ENCODE measurements around the gene MAP3K1.
"Not testable (repeated sequence)": the region's sequence is repeated elsewhere in the genome, so short reads cannot be mapped to it uniquely, and the experiment has no call there.

Gene MAP3K1

DNA sequence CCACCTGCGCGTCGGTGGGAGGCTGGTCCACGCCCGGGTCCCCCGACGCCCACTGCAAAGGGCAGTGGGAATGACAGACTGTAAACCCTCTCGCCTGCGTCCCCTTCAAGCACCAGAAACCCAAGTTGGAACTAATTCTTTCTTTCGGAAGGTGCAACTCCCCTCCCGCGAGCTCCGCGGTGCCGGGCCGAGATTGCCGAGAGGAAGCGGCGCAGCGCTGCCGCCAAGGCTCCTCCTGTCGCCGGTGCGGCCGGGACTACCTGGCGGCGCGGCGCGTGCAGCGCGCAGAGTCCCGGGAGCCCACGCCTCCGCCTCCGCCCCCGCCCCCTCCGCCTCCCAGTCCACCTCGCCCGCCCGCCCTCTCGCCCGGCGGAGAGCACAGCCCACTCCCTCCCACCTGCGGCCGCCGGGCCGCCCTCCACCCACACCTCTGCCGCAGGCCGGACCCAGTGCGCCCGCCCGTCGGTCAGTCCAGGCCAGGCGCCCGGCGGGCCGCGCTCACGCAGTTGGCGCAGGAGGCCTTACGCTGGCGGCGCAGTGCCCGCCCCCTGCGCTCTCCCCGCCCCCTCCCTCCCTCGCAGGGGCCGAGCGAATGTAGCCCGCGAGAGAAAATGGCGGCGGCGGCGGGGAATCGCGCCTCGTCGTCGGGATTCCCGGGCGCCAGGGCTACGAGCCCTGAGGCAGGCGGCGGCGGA is at the start of gene MAP3K1:
Gene MAP3K1, plus strand, starts transcription at position 587 of the 695 bp plus-strand sequence. Its CDS starts 25 bp downstream, at position 612.
- DNase-seq = peak; percentile 96

DNA sequence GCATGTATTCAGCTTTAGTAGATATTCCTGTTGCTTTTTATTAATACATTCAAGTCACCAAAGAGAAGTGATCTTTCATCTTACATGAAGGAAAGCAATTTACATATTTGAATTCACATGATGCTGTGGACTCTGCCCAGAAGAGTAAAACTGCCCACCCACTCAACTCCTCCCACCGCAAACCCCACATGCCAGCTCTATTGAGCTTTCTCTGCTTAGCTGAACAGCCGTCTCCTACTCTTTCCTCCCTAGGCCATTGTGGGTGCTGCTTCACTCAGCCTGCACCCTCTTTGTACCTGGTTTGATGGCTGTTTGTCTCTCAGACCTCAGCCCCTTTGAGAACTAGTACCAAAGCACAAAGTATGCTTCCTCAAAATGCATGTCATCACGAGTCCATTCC is 48.4 kb upstream of the MAP3K1 start:
- DNase-seq = no peak

DNA sequence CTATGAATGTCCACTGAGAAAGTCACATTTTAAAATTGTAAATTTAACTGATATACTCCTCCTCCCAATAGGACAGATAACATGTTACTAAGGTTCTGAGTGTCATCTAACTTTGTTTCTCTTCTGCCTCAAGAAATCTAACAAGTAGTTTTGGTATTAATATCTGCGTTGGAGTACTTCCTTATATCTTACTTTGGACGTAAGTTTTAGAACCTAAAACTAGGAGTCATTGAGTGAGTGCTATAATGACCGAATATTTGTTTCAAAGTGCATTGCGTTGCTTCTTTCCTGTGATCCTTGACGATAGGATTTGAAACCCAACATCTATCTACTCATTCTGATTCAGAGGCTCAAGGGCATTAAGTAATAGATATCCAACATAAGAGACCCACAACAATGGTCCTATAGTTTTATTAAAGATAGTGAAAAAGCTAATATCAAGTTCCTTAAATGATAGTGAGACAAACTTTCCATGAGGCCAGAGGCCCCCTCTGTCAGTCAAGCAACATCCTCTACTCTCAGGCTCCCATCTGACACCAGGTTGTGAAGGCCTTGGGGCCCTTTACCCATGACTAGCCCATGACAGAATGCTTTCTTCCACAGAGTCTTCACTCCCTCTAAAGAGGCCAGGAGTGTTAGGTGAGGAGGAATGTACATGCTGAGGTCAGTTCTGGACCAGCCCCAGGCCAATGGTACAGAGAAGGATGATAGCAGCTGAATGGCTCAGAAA is 45.3 kb upstream of the MAP3K1 start:
- DNase-seq = no peak

DNA sequence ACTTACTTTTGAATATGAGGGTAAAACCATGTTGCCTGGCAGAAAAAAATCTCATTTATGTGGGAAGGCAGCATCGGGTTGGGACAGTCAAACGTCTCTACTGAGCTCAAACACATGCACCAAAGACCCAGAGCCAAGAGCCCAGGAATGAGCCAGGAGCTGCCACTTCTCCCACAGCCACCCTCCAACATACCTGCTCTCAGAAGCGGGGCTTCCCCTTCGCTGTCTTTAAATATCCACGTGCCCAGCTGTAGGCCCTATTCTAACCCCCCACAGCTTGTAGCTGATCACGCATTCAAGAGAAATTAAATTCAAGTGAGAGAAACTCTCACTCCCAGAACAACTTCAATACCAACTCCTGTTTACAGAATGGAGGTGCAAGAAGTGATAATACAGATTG is 42.6 kb upstream of the MAP3K1 start:
- no peak for DNase-seq

DNA sequence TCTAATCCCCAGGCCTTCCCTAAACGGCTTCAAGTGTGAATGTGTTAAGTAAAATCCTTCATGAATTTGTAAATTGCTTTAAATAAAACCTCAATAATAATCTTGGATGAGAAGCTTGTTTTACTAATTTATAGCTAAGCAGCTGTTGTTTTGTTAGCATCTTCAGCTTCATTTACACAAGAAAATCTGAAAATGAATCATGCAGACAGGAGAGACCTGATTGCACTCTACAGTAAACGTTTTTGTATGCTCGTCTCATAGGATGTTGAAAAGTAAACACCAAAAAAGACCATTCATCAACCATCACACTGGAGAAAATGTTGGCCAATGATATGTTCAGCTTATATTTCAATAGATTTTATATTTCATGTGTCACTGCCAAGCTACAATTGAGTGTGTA is 40.4 kb upstream of the MAP3K1 start:
- DNase-seq = no peak

DNA sequence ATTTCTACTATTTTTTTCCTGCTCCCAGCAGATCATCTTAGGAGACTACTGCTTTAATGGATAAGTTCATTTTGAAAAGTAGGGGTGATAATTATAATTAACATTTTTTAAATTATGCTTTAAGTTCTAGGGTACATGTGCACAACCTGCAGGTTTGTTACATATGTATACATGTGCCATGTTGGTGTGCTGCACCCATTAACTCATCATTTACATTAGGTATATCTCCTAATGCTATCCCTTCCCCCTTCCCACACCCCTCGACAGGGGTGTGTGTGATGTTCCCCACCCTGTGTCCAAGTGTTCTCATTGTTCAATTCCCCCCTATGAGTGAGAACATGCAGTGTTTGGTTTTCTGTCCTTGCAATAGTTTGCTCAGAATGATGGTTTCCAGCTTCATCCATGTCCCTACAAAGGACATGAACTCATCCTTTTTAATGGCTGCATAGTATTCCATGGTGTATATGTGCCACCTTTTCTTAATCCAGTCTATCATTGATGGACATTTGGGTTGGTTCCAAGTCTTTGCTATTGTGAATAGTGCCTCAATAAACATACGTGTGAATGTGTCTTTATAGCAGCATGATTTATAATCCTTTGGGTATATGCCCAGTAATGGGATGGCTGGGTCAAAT is 39.0 kb upstream of the MAP3K1 start:
- DNase-seq = not testable (repeated sequence)

DNA sequence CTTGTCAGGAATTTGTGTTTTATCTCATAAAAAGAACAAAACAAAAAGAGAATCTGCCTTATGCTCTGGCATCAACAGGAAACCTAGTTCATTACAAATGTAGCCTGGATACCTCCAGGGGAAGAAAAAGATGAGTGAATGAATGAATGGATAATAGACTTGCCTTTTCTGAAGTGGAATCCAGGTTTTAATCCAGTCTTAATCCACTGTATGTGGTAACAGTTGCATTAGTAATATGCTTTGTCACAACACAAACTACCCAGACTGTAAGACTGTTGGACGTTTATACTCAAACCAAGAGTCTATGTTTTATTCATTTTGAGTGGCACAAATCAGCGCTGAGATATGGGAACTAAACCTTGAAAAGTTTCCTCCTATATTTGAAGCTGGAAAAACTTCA is 32.1 kb upstream of the MAP3K1 start:
- no peak for DNase-seq

DNA sequence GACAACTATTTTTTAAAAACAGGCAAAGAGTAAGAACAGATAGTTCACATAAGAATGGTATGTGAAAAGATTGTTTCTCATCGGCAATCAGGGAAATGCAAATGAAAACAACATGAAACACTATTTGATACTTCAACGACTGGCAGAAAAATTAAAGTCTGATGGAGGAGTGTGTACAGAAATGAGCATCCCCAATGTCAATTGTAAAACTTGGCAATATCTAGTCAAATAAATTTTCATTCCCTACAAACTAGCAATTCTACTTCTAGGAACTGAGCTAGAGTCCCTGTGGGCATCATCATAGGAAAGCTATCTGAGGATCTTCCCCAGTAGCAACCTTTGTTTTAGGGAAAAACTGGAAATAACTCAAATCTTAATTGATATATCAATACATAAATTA is 29.0 kb upstream of the MAP3K1 start:
- DNase-seq = no peak

DNA sequence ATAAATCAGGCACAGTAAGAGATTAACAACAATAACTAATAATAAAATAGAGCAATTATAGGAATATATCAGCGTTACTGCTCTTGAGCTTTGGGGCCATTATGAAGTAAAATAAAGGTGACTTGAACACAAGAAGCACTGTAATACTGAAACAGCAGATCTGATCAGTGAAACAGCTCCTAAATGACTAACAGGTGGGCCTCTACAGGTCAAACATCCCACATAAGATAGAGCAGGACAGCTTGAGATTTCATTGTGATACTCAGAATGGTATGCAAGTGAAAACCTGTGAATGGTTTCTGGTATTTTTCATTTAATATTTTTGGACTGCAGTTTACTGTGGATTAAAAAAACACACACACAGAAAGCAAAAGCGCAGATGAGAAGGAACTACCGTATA is 24.0 kb upstream of the MAP3K1 start:
- no peak for DNase-seq

DNA sequence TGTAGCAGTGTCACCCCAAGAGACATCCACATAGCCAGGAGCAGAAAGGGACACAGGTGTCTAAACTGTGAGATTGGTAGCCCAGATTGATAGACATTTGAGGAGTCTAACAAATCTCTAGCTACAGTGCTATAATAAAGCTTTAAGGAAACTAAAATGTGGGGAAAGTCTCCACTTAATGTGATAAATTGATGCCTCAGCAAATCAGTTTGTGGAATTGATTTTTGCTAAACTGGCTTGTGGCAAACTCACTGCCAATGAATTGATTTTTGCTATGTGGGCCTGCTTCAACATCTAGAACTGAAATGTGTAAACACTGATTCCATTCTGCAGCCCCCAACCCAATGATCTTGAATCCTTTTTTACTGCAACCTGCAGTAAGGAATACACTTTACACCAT is 16.8 kb upstream of the MAP3K1 start:
- DNase-seq = no peak

DNA sequence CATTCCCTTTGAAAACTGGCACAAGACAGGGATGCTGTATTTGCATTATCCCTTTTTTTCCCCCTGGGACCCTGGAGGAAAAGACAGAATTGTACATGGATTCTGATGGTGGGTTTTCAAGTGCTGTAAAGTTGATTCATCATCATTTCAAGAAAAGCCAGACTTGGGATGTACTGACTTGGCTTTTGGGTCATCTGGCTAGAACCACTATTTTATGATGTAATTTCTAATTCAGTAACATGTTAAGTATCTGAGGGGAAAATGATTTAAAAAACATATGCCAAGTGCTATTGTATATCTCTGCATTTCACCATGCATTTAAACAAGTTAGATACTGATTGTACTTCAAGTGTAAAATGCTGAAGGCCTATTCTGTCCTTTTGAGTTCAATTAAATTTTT is 15.2 kb upstream of the MAP3K1 start:
- no peak for DNase-seq

DNA sequence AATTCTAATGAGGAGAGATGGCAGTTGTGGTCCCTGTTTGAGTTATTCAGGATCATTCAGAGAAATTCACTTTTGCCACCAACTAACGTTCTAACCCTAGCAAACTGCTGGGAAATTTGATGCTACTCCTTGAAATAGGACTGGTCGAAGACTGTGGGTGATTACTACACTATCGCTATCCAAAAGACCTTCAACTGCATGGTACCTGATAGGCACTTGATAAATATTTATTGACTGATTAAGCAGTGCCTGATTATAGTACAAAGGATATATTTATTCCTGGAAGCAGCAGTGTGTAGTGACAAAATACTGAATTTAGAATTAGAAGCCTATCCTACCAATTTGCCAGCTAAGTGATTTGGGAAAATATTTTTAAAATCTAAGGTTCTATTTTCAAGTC is 14.1 kb upstream of the MAP3K1 start:
- DNase-seq = no peak

DNA sequence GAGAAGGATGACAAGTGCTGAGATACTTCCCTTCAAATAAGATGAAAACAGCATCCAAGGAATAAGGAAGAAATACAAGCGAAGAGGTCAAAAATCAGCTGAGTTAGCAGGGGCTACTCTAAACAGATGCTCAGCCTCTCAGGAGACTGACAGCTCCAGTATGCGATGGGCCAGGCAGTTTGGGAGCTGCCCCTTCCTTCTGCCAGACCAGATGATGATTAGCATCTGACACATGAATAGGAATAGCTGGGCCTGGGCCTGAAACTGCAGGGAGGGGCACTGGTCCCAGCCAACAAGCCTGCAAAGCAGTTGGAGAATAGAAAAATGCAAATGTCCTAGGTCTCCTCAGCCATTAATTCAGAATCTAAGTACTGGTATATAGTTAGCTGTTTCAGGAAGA is 13.1 kb upstream of the MAP3K1 start:
- DNase-seq = no peak

DNA sequence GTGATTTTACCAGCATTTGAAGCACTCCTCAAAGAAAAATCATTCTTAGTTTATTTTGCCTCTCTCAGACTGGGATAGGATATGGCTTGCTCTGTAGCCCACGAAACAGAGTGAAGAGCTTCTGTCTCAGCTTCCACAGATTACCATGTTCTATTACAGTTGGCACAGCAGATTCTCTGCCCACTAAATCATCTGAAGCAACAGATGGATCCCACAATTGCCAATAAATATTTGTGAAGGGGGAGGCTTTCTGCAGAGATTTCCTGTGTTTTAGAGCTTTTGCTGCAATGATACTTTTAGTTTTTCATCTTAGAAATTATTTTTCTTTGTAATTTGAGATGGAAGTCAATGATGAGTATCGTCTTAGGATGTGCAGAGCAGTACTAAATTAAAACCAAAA is 12.3 kb upstream of the MAP3K1 start:
- DNase-seq = no peak

DNA sequence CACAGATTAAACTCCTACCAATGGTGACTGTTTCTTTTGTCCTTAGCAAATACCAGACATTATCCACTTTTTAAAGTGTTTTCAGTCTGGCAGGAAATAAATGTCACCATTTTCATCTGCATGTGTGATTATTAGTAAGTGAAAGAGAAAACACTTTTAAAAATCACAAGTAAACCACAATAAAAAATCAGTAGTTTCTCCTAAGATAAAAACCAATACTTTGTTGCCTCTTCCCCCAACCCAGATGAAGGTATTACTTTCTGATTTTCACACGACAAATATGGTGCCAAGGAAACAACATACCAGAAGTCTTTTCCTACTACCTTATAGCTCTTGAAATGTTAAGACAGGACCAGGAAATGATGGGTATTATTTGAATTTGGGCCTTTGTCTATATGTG is 11.5 kb upstream of the MAP3K1 start:
- DNase-seq = no peak

DNA sequence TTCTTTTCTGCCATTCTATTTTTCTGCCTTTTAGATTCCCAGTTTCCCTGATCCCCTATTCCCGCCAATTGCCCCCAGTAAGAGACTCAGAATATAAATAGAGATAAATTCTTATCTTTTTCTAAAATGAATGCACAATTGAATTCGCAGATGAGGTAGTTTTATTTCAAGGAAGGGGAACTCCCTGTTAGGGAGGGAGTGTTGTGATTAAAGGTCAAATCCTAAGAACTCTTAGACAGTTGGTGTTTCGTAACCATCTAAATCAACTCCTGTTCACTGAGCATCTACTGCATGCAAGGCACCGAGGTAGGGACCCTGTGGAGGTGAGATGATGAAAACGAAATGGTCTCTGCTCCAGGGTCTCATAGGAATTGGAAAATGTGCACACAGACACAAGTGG is 7.7 kb upstream of the MAP3K1 start:
- no peak for DNase-seq

DNA sequence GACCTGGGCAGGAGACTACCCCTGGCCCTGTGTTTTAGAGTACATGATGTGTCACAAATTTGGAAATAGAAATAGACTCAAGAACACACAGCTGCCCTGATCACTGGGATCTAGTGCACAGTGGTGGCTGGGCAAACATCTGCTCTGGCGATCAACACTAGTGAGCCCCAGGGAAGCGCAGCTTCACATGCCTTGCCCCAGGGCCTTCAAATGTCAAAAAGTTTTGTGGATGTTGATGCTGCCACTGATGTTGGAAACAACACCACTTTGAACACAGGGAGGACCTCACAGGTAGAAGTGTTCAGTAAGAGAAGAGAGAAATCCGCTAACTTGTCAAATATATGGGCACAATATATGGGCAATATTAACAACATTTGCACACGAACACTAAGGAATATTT is 7.1 kb upstream of the MAP3K1 start:
- DNase-seq = no peak

DNA sequence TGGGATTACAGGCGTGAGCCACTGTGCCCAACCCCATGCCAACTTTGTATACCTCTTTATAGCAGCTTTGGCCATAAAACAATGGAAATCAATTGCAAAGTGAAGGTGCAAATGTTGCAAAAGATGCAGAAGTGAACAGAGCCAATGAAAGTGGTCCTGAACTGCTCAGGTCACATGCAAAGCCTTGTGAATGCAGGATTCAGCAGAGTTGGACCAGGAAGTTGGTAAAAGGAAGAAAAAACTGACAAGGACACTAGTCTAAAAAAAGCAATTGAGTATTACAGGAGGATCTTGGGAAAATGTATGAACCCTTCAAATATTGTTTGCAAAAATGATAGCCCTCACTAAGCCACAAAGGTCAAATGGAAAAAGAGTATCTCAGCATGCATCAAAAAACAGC is 4.5 kb upstream of the MAP3K1 start:
- DNase-seq = no peak

DNA sequence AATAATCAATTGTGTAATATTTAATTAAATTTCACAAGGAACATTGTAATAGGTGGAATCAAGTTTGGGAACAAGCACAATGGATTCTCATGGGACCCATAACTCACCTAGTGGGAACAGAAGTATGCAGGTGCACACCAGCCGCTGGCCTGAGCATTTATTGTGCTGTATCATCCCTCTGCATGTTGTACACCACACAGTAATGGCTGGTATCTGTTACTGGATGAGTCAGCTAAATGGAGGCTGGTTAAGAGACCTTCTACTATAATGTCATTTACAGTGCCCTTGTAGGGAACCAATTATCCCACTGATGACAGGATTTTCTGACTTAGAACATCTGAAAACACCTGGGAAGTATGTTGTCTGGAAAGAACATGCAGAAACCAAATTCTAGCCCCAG is 3.2 kb upstream of the MAP3K1 start:
- DNase-seq = peak; percentile 78

DNA sequence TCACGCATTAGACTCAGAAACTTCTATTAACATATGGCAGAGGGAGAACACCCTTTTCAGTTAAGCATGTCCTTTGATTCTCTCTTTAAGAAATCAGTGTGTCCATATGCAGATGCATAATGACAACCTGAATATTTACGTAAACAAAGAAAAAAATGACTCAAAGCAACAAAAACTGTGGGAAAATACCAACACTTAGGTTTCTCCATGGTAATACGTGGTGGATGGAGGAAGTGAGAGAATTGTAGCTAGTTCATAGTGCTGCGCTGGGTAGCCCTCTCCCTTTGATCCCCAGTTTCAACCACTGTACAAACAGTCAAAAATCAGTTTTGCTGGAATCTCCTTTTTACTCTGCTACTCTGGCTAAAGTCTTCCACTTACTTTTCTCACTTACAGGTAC is 2.0 kb upstream of the MAP3K1 start:
- DNase-seq = no peak

DNA sequence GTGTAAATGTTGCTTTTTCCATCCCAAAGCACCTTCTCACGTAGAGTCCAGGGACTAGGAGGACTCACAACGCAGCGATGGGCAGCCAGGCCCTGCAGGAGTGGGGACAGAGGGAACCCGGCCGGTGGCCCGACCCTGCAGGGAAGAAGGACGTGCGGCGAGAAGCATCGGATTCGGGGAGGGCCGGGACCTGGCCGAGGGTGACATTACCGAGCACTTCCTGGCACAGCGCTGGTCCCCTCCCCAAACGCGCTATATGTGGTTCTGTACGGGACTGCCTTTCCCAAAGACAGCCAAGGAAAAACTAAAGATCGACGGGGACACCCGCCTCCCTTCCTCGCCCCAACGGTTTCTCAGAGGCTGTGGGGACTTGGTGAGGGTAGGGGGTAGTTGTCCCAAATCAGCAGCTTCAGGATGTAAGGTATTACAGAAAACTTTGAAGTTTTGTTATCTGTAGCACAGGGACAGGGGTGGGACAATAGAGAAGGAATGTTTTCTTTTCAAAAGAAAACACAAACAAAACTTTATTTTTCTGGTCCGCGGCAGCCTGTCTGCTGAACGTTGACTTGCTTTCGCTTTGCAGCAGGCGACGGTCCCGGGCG is 887 bp upstream of the MAP3K1 start:
- peak; percentile 67 for DNase-seq

DNA sequence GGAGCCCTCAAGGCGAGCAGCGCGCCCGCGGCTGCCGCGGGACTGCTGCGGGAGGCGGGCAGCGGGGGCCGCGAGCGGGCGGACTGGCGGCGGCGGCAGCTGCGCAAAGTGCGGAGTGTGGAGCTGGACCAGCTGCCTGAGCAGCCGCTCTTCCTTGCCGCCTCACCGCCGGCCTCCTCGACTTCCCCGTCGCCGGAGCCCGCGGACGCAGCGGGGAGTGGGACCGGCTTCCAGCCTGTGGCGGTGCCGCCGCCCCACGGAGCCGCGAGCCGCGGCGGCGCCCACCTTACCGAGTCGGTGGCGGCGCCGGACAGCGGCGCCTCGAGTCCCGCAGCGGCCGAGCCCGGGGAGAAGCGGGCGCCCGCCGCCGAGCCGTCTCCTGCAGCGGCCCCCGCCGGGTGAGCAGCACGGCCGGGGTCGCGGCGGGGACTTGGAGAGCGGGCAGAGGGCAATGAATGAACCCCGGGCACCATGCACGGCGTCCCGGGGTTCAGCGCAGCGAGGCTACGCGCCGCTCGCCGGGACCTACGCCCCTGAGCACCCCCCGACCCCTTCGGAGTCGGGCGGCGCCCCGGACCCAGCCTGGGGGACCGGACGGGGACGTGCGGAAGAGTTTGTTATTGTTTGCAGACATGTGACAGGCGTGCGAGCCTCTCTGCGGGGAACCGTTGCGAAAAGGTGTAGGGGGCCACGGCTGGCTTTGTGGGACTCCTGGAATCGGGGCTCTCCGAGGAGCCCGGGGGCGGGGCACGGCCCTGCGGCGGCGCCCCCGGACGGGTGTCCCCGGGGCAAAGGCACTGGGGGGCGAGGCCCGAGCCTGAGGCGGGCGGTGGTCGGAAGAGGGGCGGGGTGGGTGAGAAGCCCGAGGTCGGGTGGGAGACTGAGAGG is 553 bp downstream of the MAP3K1 start:
- peak; percentile 88 for DNase-seq

DNA sequence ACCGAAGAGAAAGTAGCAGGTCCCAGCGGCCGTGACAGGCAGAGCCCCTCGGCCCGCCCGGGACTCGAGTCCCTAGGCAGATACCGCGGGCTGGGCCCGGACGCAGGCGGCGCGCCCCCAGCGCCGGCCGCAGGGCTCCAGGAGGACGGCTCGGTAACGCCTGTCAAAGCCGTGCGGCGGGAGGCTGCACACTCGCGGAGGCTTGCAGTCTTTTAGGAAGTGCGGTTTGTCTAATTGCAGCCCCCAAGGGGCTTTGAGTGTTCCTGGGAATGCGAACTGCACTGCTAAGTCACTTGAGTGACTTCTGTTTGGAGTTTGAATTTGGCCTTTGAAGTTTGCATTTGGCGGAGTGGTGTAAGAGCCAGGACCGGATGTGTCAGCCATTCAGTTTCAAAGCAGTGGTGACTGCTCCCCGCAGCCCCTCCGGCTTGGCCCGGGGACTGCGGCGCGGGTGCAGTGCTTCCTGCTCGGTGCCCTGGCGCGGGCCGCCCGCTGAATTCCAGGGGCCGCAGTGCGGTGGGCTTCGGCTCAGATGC is 1.3 kb downstream of the MAP3K1 start:
- peak; percentile 81 for DNase-seq
